Measurements from ENCODE around the gene PLEKHB2.
A peak's percentile ranks its signal among the peaks of the same experiment; 100 is the strongest.
"Not testable (repeated sequence)": the region's sequence is repeated elsewhere in the genome, so short reads cannot be mapped to it uniquely, and the experiment has no call there.

PLEKHB2 gene

GRCh38 chr2:131105156-131105949, at the start of gene PLEKHB2:
Gene PLEKHB2, plus strand, starts transcription at chr2:131105336. Its CDS starts 15,606 bp downstream, at chr2:131120942.
- peak; percentile 77 for DNase-seq (ENCODE audit: low read depth)

- no peak for DNase-seq (ENCODE audit: low read depth)
These were observed 48.8 kb upstream of the PLEKHB2 start for GRCh38 chr2:131056204-131056931.

- no peak for DNase-seq (ENCODE audit: low read depth)
These were observed 48.2 kb upstream of the PLEKHB2 start for GRCh38 chr2:131056932-131057287.

GRCh38 chr2:131058214-131058843, 46.8 kb upstream of the PLEKHB2 start:
- DNase-seq (ENCODE audit: low read depth): no peak

GRCh38 chr2:131058920-131059319, 46.2 kb upstream of the PLEKHB2 start:
- DNase-seq (ENCODE audit: low read depth): no peak

- DNase-seq (ENCODE audit: low read depth): no peak
These were observed 41.4 kb upstream of the PLEKHB2 start for GRCh38 chr2:131063501-131064283.

GRCh38 chr2:131064589-131065512, 40.3 kb upstream of the PLEKHB2 start:
- no peak for DNase-seq (ENCODE audit: low read depth)

GRCh38 chr2:131067465-131068125, 37.5 kb upstream of the PLEKHB2 start:
- no peak for DNase-seq (ENCODE audit: low read depth)

- DNase-seq (ENCODE audit: low read depth): not testable (repeated sequence)
These were observed 37.0 kb upstream of the PLEKHB2 start for GRCh38 chr2:131068172-131068571.

- not testable (repeated sequence) for DNase-seq (ENCODE audit: low read depth)
These were observed 29.6 kb upstream of the PLEKHB2 start for GRCh38 chr2:131075578-131075977.

- peak; percentile 94 for DNase-seq (ENCODE audit: low read depth)
These were observed 28.4 kb upstream of the PLEKHB2 start for GRCh38 chr2:131076707-131077106.

GRCh38 chr2:131077182-131077846, 27.8 kb upstream of the PLEKHB2 start:
- DNase-seq (ENCODE audit: low read depth): peak; percentile 39

GRCh38 chr2:131077966-131078365, 27.2 kb upstream of the PLEKHB2 start:
- DNase-seq (ENCODE audit: low read depth): no peak

- DNase-seq (ENCODE audit: low read depth): not testable (repeated sequence)
These were observed 25.2 kb upstream of the PLEKHB2 start for GRCh38 chr2:131079931-131080330.

GRCh38 chr2:131081190-131081589, 23.9 kb upstream of the PLEKHB2 start:
- no peak for DNase-seq (ENCODE audit: low read depth)

GRCh38 chr2:131085646-131086045, 19.5 kb upstream of the PLEKHB2 start:
- no peak for DNase-seq (ENCODE audit: low read depth)

- no peak for DNase-seq (ENCODE audit: low read depth)
These were observed 12.6 kb upstream of the PLEKHB2 start for GRCh38 chr2:131092458-131093005.

GRCh38 chr2:131093006-131093695, 12.0 kb upstream of the PLEKHB2 start, which contains the start of gene FAM168B:
Gene FAM168B, minus strand, starts transcription at chr2:131093460. Its CDS starts 10,814 bp downstream, at chr2:131082646.
- peak; percentile 84 for DNase-seq (ENCODE audit: low read depth)

All from amniotic epithelial cell (primary cell).